HG03095 (cell line): ENCODE data around the gene ATRIP.

Source experiments
- ATAC-seq: cut with Tn5 transposase; IDR thresholded peaks from one replicate; pipeline ENCODE4 v1.9.1; 2021; ENCODE audit warnings: moderate library complexity; ENCODE audit not compliant: unreplicated experiment

Gene ATRIP

DNA sequence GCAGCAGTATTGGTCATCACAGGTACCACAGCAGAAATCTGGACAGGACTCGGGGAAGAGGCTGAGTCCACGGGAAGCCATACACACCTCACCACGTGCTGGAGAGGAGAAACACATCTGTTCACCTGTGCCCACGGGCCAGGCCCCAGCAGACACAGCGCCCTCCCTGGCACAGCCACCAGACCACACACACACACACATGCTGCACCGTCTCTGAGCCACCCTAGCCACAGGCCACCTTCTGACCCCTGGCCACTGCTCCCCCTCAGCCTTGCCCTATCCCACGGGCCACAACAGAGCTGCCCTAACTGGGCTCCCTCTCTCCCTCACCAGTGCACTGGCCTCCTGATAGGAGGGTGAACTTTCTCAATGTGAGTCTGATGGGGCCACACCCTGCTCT lies 54.7 kb downstream of the ATRIP start:
- no peak for ATAC-seq

DNA sequence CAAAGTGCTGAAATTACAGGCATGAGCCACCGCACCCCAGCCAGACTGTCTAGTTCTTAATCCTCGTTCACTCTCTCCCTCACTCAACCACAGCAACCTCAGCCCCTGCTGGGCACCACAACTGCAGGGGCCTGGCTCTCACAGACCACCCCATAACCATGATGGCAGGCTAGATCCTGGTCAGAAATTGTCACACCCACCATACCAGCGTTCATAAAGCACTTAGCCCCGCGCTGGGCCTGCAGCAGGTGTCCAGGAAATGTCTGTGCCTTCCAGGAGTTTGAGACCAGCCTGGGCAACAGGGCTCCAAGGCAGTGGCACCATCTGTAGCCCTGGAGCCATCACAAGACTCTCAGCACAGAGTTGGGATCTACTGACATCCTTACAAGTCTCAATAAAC lies 55.6 kb downstream of the ATRIP start:
- ATAC-seq, result no peak

GRCh38 chr3:48502728-48503168 lies 56.2 kb downstream of the ATRIP start:
- ATAC-seq, result no peak

- no peak for ATAC-seq
These were observed 57.0 kb downstream of the ATRIP start for GRCh38 chr3:48503401-48504050.

- no peak for ATAC-seq
These were observed 57.8 kb downstream of the ATRIP start, which contains the start of gene SHISA5 for GRCh38 chr3:48504051-48504946. Gene SHISA5, minus strand, starts transcription at chr3:48504174. Its CDS starts 80 bp downstream, at chr3:48504094.

GRCh38 chr3:48505146-48505545 lies 58.6 kb downstream of the ATRIP start:
- no peak for ATAC-seq

DNA sequence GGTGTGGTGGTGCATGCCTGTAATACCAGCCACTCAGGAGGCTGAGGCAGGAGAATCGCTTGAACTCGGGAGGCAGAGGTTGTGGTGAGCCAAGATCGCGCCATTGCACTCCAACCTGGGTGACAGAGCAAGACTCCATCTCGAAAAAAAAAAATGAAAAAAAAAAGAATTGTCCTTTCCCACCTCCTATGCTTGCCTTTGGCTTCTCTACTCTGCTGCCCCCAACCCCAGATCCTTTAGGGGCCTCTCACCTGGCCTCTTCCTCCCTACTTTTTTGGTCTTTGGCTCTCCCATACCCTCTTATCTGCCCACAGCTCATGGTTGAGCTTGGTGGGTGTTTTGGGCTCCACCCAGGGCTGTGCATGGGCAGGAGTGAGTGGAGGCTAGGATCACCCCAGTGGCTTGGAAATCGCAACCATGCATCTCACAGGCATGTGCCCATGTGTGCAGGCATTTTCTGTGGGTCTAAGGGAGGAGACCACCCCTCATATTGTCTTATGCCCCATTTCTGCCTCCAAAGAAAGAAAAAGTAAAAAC lies 59.5 kb downstream of the ATRIP start:
- ATAC-seq, result no peak

DNA sequence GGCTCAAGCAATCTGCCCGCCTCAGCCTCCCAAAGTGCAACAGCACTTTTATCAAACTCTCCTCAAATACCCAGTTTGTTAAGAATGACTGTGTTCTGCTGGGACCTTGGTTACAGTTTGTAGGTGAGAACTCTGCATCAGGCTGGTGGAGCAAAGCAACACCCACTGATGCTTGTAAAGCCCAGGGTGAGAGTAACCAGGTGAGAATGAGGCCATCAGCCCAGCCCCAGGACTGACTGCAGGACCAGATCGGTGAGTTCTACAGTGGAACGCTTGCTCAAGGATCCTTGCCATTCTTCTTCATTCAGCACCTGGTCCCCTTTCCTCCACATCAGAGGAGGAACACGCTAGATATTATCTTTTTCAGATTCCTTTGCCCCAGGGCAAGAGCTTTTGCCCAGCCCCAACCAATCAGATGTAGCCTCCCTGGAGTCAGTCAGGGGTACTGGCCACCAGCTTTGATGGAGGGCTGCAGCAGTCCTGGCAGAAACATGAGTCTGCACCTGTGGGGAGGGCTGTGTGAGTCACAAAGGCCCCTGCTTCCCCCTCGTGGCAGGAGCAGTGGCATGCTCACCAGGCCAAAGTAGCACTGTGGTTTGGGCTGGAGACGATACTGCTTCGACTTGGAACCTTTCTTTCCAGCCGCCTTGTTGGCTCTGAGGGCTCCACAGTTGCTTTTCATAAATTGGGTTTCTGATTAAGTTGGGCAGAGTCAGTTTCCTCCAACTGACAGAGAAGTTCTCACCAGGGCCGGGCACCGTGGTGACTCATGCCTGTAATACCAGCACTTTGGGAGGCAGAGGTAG lies 60.9 kb downstream of the ATRIP start:
- ATAC-seq, result no peak

- ATAC-seq, result no peak
These were observed 65.0 kb downstream of the ATRIP start for GRCh38 chr3:48511551-48511950.

- no peak for ATAC-seq
These were observed 68.1 kb downstream of the ATRIP start for GRCh38 chr3:48514431-48515227.
